Measurements from ENCODE around the gene ABCF3. TPM values are rescaled to one million over a fixed set of nuclear protein-coding genes. Genes with fewer than 3 reads are reported as not detected.

ABCF3 gene
- total and polyA plus RNA-seq, 5 experiments from 2014 or later = 35.2 to 128 (median 56.3) TPM

GRCh38 chr3:184177767-184178306 is 8.2 kb upstream of the ABCF3 start:
- peak overlapping the region in 5 of 10 donors; percentile 16 to 64 (median 35) for H3K4me3 Mint-ChIP-seq
- DNase-seq = no peak
- H3K9me3 Mint-ChIP-seq = no peaks in the 10 kb centered on the region
- H3K36me3 Mint-ChIP-seq = peaks cover 0 to 42% (median 21%) of the 10 kb centered on the region in 3 donors
- no peak for ATAC-seq
- peak overlapping the region in 4 of 10 donors; percentile 9 to 57 (median 34) for H3K27ac Mint-ChIP-seq
- POLR2A ChIA-PET = interaction anchor here (1.1 kb wide), 1 partner anchor 8 kb away, joined by 4 read pairs; the partner anchor contains the start of gene ABCF3
- H3K4me1 Mint-ChIP-seq = peaks cover 12 to 42% (median 37%) of the 10 kb centered on the region in 4 donors
- no peaks in the 10 kb centered on the region for H3K27me3 Mint-ChIP-seq

- Mint-ChIP-seq H3K4me3 (peak overlapping the region in 2 of 10 donors; percentile 20 to 64), H3K4me1 (peaks cover 10 to 42% (median 37%) of the 10 kb centered on the region in 4 donors), H3K36me3 (peaks cover 0 to 49% (median 21%) of the 10 kb centered on the region in 3 donors), H3K27me3 (no peaks in the 10 kb centered on the region), H3K9me3 (no peaks in the 10 kb centered on the region), H3K27ac (peak overlapping the region in 3 of 10 donors; percentile 34 to 60 (median 48))
- DNase-seq (no peak), ATAC-seq (no peak)
- POLR2A ChIA-PET = interaction anchor here (0.8 kb wide), 1 partner anchor 15 kb away, joined by 3 read pairs; no protein-coding TSS in a partner anchor
Observed at GRCh38 chr3:184178521-184179138, 7.4 kb upstream of the ABCF3 start.

DNA sequence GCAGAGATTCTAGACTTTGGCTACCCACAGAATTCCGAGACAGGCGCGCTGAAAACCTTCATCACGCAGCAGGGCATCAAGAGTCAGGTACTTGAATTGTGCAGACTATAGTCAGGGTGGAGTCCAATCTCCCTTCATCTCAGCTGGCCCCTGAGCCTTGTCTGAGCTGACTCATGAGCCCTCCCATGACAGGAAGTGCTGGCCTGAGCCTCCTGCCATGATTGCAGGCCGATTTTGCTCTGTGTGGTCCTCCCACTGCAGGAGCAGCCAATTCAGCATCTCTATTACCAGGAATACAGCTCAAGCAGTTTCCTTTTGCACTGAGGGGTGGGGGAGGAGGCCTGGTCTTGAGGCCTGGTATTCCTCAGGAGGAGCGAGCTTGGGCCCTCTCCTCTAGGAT is 5.8 kb upstream of the ABCF3 start:
- Mint-ChIP-seq H3K36me3 (peaks cover 0 to 56% (median 21%) of the 10 kb centered on the region in 3 donors), H3K4me3 (no peak overlapping the region), H3K27me3 (no peaks in the 10 kb centered on the region), H3K4me1 (peaks cover 11 to 42% (median 34%) of the 10 kb centered on the region in 4 donors), H3K27ac (no peak overlapping the region), H3K9me3 (no peaks in the 10 kb centered on the region)
- ATAC-seq (no peak), DNase-seq (no peak)
- POLR2A ChIA-PET = interaction anchor here (0.6 to 1.0 kb wide), 2 partner anchors 74 to 193 kb away, joined by 3 read pairs; no protein-coding TSS in a partner anchor

DNA sequence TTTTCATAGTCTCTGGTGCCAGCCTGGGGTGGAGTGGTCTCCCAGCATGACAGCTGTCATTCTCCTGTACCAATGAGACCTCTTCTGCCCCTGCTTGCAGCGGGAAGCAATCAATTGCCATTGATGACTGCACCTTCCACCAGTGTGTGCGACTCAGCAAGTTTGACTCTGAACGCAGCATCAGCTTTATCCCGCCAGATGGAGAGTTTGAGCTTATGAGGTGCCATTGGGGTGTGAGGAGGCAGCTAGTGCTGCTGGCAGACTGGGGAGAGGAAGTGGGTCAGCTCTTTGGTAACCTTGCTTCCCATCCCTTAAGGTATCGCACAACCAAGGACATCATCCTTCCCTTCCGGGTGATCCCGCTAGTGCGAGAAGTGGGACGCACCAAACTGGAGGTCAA is 4.4 kb upstream of the ABCF3 start:
- Mint-ChIP-seq H3K36me3 (peaks cover 0 to 56% (median 21%) of the 10 kb centered on the region in 3 donors), H3K4me1 (peaks cover 9 to 38% (median 30%) of the 10 kb centered on the region in 4 donors), H3K27me3 (no peaks in the 10 kb centered on the region), H3K4me3 (no peak overlapping the region), H3K9me3 (no peaks in the 10 kb centered on the region), H3K27ac (no peak overlapping the region)
- no peak for DNase-seq
- ATAC-seq = no peak
- POLR2A ChIA-PET = interaction anchor here (0.5 to 0.6 kb wide), 2 partner anchors 36 to 815 kb away, joined by 3 to 5 read pairs; no protein-coding TSS in a partner anchor

GRCh38 chr3:184183679-184184078 is 2.3 kb upstream of the ABCF3 start:
- ATAC-seq = no peak
- H3K36me3 Mint-ChIP-seq = peaks cover 0 to 64% (median 21%) of the 10 kb centered on the region in 3 donors
- no peak overlapping the region for H3K4me3 Mint-ChIP-seq
- H3K27ac Mint-ChIP-seq = peak overlapping the region in 1 of 10 donors; percentile 10
- peaks cover 19 to 42% (median 37%) of the 10 kb centered on the region in 4 donors for H3K4me1 Mint-ChIP-seq
- no peak for DNase-seq
- POLR2A ChIA-PET = interaction anchor here (1.2 to 3.5 kb wide), 3 partner anchors 8 to 49 kb away, joined by 3 to 29 read pairs (median 4); partner anchors contain the start of gene EIF2B5
- no peaks in the 10 kb centered on the region for H3K27me3 Mint-ChIP-seq
- no peaks in the 10 kb centered on the region for H3K9me3 Mint-ChIP-seq

GRCh38 chr3:184184546-184185230 is 1.3 kb upstream of the ABCF3 start:
- Mint-ChIP-seq H3K9me3 (no peaks in the 10 kb centered on the region), H3K36me3 (peaks cover 0 to 64% (median 15%) of the 10 kb centered on the region in 3 donors), H3K27ac (peak overlapping the region in 8 of 10 donors; percentile 68 to 99 (median 96)), H3K4me3 (peak overlapping the region in 9 of 10 donors; percentile 94 to 99 (median 97)), H3K27me3 (no peaks in the 10 kb centered on the region), H3K4me1 (peaks cover 22 to 45% (median 37%) of the 10 kb centered on the region in 4 donors)
- DNase-seq (no peak), ATAC-seq (no peak)
- POLR2A ChIA-PET = interaction anchor here (0.7 to 3.5 kb wide), 5 partner anchors 9 to 548 kb away, joined by 3 to 29 read pairs (median 4); partner anchors contain the start of genes EIF2B5 and PSMD2

DNA sequence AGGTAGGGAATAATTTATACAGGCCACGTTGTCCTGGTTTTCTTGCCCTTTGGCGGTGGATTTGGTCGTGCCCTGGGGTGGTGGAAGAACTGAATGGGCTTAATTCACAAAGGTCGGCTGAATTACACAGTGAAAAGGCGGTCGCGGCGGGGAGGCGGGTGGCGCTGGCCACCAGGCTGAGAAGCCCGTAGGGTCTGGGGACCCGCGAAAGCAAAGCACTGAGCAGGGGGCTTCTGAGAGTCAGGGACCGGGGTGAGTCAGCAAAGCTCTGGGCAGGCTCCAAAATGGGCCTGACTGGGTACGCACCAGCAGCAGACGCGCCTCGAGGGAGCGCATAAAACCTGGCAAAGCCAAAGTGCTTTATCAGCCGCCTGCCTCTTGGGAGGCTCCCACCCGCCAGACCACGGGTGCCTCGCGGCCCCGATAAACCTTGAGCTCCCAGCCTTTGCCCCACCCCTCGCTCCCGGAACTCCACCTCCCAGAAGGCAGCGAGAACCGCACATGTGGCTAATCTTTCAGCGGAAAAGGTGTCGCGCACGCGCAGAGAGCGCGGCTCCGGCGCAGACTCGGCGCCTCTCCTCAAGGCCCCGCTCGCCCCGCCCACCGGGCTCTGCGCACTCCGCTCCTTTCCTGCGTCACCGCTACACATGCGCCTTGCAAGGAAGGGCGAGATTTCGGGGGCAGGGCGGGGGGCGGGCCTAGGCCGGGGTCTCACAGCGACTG is 377 bp upstream of the ABCF3 start:
- Mint-ChIP-seq H3K4me3 (peak overlapping the region; percentile 94 to 99 (median 97)), H3K9me3 (no peaks in the 10 kb centered on the region), H3K4me1 (peaks cover 22 to 54% (median 37%) of the 10 kb centered on the region in 4 donors), H3K27me3 (no peaks in the 10 kb centered on the region), H3K27ac (peak overlapping the region; percentile 89 to 99 (median 98)), H3K36me3 (peaks cover 0 to 64% (median 14%) of the 10 kb centered on the region in 3 donors)
- peak; percentile 92 to 93 for ATAC-seq
- POLR2A ChIA-PET = interaction anchor here (0.5 to 3.5 kb wide), 10 partner anchors 9 to 549 kb away, joined by 3 to 29 read pairs (median 4); partner anchors contain the start of gene PSMD2
- DNase-seq = peak; percentile 93 to 100 (median 99)

- H3K9me3 Mint-ChIP-seq = no peaks in the 10 kb centered on the region
- peaks cover 0 to 65% (median 11%) of the 10 kb centered on the region in 3 donors for H3K36me3 Mint-ChIP-seq
- no peaks in the 10 kb centered on the region for H3K27me3 Mint-ChIP-seq
- peaks cover 22 to 54% (median 37%) of the 10 kb centered on the region in 4 donors for H3K4me1 Mint-ChIP-seq
- no peak for ATAC-seq
- DNase-seq = no peak
- POLR2A ChIA-PET = interaction anchor here (1.0 to 3.5 kb wide), 3 partner anchors 13 to 52 kb away, joined by 3 to 29 read pairs (median 4); partner anchors contain the start of gene EIF2B5
- peak overlapping the region in 9 of 10 donors; percentile 53 to 99 (median 98) for H3K27ac Mint-ChIP-seq
- H3K4me3 Mint-ChIP-seq = peak overlapping the region; percentile 94 to 99 (median 97)
Observed at GRCh38 chr3:184186902-184187207, 856 bp downstream of the ABCF3 start.

GRCh38 chr3:184188080-184188479 is 2.1 kb downstream of the ABCF3 start:
- POLR2A ChIA-PET = interaction anchor here (1.3 kb wide), 1 partner anchor 53 kb away, joined by 4 read pairs; the partner anchor contains the start of gene EIF2B5
- Mint-ChIP-seq H3K36me3 (peaks cover 0 to 67% (median 3%) of the 10 kb centered on the region in 3 donors), H3K4me1 (peaks cover 22 to 54% (median 37%) of the 10 kb centered on the region in 4 donors), H3K27me3 (no peaks in the 10 kb centered on the region), H3K4me3 (peak overlapping the region in 9 of 10 donors; percentile 11 to 99 (median 68)), H3K9me3 (no peaks in the 10 kb centered on the region), H3K27ac (peak overlapping the region in 3 of 10 donors; percentile 28 to 44 (median 41))
- no peak for ATAC-seq
- DNase-seq = no peak

DNA sequence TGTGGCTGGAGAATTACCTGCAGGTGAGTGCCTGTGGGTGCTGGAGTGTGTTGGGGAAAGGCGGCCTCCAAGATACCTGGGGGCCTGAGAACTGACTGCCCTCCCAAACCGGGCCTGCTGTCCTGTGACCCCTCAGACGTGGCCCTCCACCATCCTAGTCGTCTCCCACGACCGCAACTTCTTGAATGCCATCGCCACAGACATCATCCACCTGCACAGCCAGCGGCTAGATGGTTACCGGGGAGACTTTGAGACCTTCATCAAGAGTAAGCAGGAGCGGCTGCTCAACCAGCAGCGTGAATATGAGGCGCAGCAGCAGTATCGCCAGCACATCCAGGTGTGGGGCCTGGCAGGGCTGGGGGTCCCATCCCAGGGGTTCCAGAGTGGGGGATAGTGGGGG is 3.4 kb downstream of the ABCF3 start:
- Mint-ChIP-seq H3K36me3 (peaks cover 0 to 69% (median 3%) of the 10 kb centered on the region in 3 donors), H3K9me3 (no peaks in the 10 kb centered on the region), H3K4me3 (no peak overlapping the region), H3K27me3 (no peaks in the 10 kb centered on the region), H3K4me1 (peaks cover 22 to 52% (median 37%) of the 10 kb centered on the region in 4 donors), H3K27ac (peak overlapping the region in 1 of 10 donors; percentile 41)
- POLR2A ChIA-PET = interaction anchor here (1.3 kb wide), 1 partner anchor 54 kb away, joined by 4 read pairs; the partner anchor contains the start of gene EIF2B5
- ATAC-seq = no peak
- no peak for DNase-seq

- ATAC-seq = no peak
- H3K4me1 Mint-ChIP-seq = peaks cover 8 to 26% (median 11%) of the 10 kb centered on the region in 4 donors
- H3K36me3 Mint-ChIP-seq = peaks cover 0 to 75% (median 3%) of the 10 kb centered on the region in 3 donors
- no peaks in the 10 kb centered on the region for H3K9me3 Mint-ChIP-seq
- DNase-seq = no peak
- POLR2A ChIA-PET = no interaction called here
- no peaks in the 10 kb centered on the region for H3K27me3 Mint-ChIP-seq
- H3K4me3 Mint-ChIP-seq = no peak overlapping the region
- peak overlapping the region in 1 of 10 donors; percentile 69 for H3K27ac Mint-ChIP-seq
Observed at GRCh38 chr3:184192889-184193288, 6.9 kb downstream of the ABCF3 start.

Measured in naive thymus-derived CD8-positive, alpha-beta T cell (primary cell).